Measurements from ENCODE around the gene CLCN7.
A peak's percentile ranks its signal among the peaks of the same experiment; 100 is the strongest.

CLCN7 gene

GRCh38 chr16:1470481-1471251, 4.2 kb downstream of the CLCN7 start:
- no peak for TF ChIP-seq MAX (IDR thresholded peaks at IDR 0.05)
- peak; percentile 69 for TF ChIP-seq EGR1 (IDR thresholded peaks at IDR 0.05)

GRCh38 chr16:1469693-1470201, 5.1 kb downstream of the CLCN7 start:
- TF ChIP-seq TAF1 (IDR thresholded peaks at IDR 0.05; ENCODE audit: low read depth) = no peak
- TF ChIP-seq ZBTB7A (IDR thresholded peaks at IDR 0.05; ENCODE audit: low read depth) = no peak
- no peak for TF ChIP-seq YY1 (IDR thresholded peaks at IDR 0.05; ENCODE audit: low read depth)

- TF ChIP-seq EGR1 (IDR thresholded peaks at IDR 0.05) (no peak), USF1 (IDR thresholded peaks at IDR 0.05) (no peak), ZBTB7A (IDR thresholded peaks at IDR 0.05; ENCODE audit: low read depth) (no peak), EP300 (IDR thresholded peaks at IDR 0.05; ENCODE audit: borderline replicate concordance) (no peak), CREB1 (IDR thresholded peaks at IDR 0.05; ENCODE audit: low read depth) (no peak), TCF12 (IDR thresholded peaks at IDR 0.05; ENCODE audit: low read depth) (no peak), YY1 (IDR thresholded peaks at IDR 0.05; ENCODE audit: low read depth) (no peak), NFIC (IDR thresholded peaks at IDR 0.05) (no peak), REST (IDR thresholded peaks at IDR 0.05; ENCODE audit: low read depth) (no peak)
These were observed 6.4 kb downstream of the CLCN7 start for GRCh38 chr16:1468426-1468810.

GRCh38 chr16:1466968-1467521, 7.8 kb downstream of the CLCN7 start:
- TF ChIP-seq RAD21 (IDR thresholded peaks at IDR 0.05; ENCODE audit: low read depth) (no peak), NFIC (IDR thresholded peaks at IDR 0.05) (no peak), EP300 (IDR thresholded peaks at IDR 0.05; ENCODE audit: borderline replicate concordance) (no peak), CREB1 (IDR thresholded peaks at IDR 0.05; ENCODE audit: low read depth) (no peak), USF1 (IDR thresholded peaks at IDR 0.05) (no peak), REST (IDR thresholded peaks at IDR 0.05; ENCODE audit: low read depth) (no peak), MAX (IDR thresholded peaks at IDR 0.05) (no peak), TAF1 (IDR thresholded peaks at IDR 0.05; ENCODE audit: low read depth) (no peak), TEAD4 (IDR thresholded peaks at IDR 0.05) (no peak), TCF12 (IDR thresholded peaks at IDR 0.05; ENCODE audit: low read depth) (no peak), YY1 (IDR thresholded peaks at IDR 0.05; ENCODE audit: low read depth) (no peak), EGR1 (IDR thresholded peaks at IDR 0.05) (no peak), CEBPB (IDR thresholded peaks at IDR 0.05) (no peak), ZBTB7A (IDR thresholded peaks at IDR 0.05; ENCODE audit: low read depth) (no peak), FOXM1 (IDR thresholded peaks at IDR 0.05; ENCODE audit: borderline replicate concordance, low read depth) (no peak)

GRCh38 chr16:1466054-1466453, 8.8 kb downstream of the CLCN7 start:
- TF ChIP-seq CREB1 (IDR thresholded peaks at IDR 0.05; ENCODE audit: low read depth) (no peak), TCF12 (IDR thresholded peaks at IDR 0.05; ENCODE audit: low read depth) (no peak), EP300 (IDR thresholded peaks at IDR 0.05; ENCODE audit: borderline replicate concordance) (no peak), TEAD4 (IDR thresholded peaks at IDR 0.05) (no peak), USF1 (IDR thresholded peaks at IDR 0.05) (no peak), REST (IDR thresholded peaks at IDR 0.05; ENCODE audit: low read depth) (no peak), RAD21 (IDR thresholded peaks at IDR 0.05; ENCODE audit: low read depth) (no peak), FOXM1 (IDR thresholded peaks at IDR 0.05; ENCODE audit: borderline replicate concordance, low read depth) (no peak), NFIC (IDR thresholded peaks at IDR 0.05) (no peak), MAX (IDR thresholded peaks at IDR 0.05) (no peak), YY1 (IDR thresholded peaks at IDR 0.05; ENCODE audit: low read depth) (no peak), TAF1 (IDR thresholded peaks at IDR 0.05; ENCODE audit: low read depth) (no peak), EGR1 (IDR thresholded peaks at IDR 0.05) (no peak), ZBTB7A (IDR thresholded peaks at IDR 0.05; ENCODE audit: low read depth) (no peak), CEBPB (IDR thresholded peaks at IDR 0.05) (no peak)

Measured in Ishikawa (cell line).